KMS-11 (cell line): ENCODE measurements around the gene ACACA.

Experiments used
- H2AFZ ChIP-seq: fragments of 200-600 bp; sonication (generic); 2 replicates; pipeline ENCODE4 v1.6.1; 2016; ENCODE audit warnings: antibody characterized with exemption, mixed run types, low read depth
- H3K27ac ChIP-seq: fragments of 200-600 bp; sonication (generic); 2 replicates; pipeline ENCODE4 v1.6.1; 2016; ENCODE audit warnings: mild to moderate bottlenecking, mixed run types
- H3K27me3 ChIP-seq: fragments of 200-600 bp; sonication (generic); 2 replicates; pipeline ENCODE4 v1.6.1; 2017; ENCODE audit warnings: mild to moderate bottlenecking, low read depth, mixed run types, moderate library complexity; ENCODE audit not compliant: insufficient read depth
- H3K36me3 ChIP-seq: fragments of 200-600 bp; sonication (generic); 2 replicates; pipeline ENCODE4 v1.6.1; 2017; ENCODE audit warnings: mild to moderate bottlenecking, mixed run types; ENCODE audit not compliant: insufficient read depth
- H3K4me1 ChIP-seq: fragments of 200-600 bp; sonication (generic); 2 replicates; pipeline ENCODE4 v1.6.1; 2016; ENCODE audit warnings: mild to moderate bottlenecking, low read depth, mixed run types; ENCODE audit not compliant: poor library complexity, severe bottlenecking
- H3K4me2 ChIP-seq: fragments of 200-600 bp; sonication (generic); 2 replicates; pipeline ENCODE4 v1.7.0; 2016; ENCODE audit warnings: mild to moderate bottlenecking, mixed run types
- H3K4me3 ChIP-seq: fragments of 200-600 bp; sonication (generic); IDR thresholded peaks from 2 replicates; pipeline ENCODE4 v1.6.1; 2017; ENCODE audit warnings: low read depth, low read length, mixed read lengths; ENCODE audit not compliant: insufficient read depth
- H3K79me2 ChIP-seq: fragments of 200-600 bp; sonication (generic); 2 replicates; pipeline ENCODE4 v1.6.1; 2016; ENCODE audit warnings: low read depth, mixed run types; ENCODE audit not compliant: insufficient read depth
- H3K9ac ChIP-seq: fragments of 200-600 bp; sonication (generic); 2 replicates; pipeline ENCODE4 v1.6.1; 2016; ENCODE audit warnings: mild to moderate bottlenecking, mixed run types
- H4K20me1 ChIP-seq: fragments of 200-600 bp; sonication (generic); 2 replicates; pipeline ENCODE4 v1.6.1; 2016; ENCODE audit warnings: mild to moderate bottlenecking, mixed run types; ENCODE audit not compliant: insufficient read depth
- TF ChIP-seq, protein P1 (sequence below): fragments of 200-600 bp; sonication (generic); conservative IDR thresholded peaks from 2 replicates; pipeline ENCODE4 v1.6.1; 2017; ENCODE audit warnings: low read depth, mild to moderate bottlenecking, antibody characterized with exemption, low read length, moderate library complexity, mixed read lengths

Gene ACACA

DNA sequence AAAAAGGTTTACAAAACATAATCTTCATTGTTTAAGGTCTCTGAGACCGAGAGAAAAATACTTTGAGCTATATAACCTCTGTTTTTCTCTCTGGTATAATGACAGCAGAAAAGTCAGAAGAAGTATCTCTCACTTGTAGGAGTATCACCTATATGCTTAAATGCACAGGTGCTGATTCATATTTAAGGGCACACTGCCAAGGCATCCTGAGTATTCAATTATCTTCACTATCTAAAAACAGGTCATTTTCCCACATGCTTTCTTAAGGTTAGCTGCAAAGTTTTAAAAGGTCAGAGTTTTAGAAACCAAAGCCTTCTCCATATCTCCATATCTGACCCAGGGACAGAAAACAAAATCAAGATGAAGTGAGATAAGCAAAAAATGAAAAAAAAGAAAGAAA lies 130.2 kb downstream of the ACACA start:
- Histone ChIP-seq H3K36me3 (0 out of 2 replicates have a peak, but pooled peaks cover 10% of the 10 kb centered on the region), H3K79me2 (no peaks in the 10 kb centered on the region), H4K20me1 (no peaks in the 10 kb centered on the region), H3K9ac (no peak overlapping the region), H3K4me2 (no peak overlapping the region), H3K27me3 (no peaks in the 10 kb centered on the region), H3K27ac (no peak overlapping the region), H2AFZ (no peak overlapping the region), H3K4me1 (peaks cover 8% of the 10 kb centered on the region), H3K4me3 (no peak overlapping the region)
- TF ChIP-seq, protein P1, sequence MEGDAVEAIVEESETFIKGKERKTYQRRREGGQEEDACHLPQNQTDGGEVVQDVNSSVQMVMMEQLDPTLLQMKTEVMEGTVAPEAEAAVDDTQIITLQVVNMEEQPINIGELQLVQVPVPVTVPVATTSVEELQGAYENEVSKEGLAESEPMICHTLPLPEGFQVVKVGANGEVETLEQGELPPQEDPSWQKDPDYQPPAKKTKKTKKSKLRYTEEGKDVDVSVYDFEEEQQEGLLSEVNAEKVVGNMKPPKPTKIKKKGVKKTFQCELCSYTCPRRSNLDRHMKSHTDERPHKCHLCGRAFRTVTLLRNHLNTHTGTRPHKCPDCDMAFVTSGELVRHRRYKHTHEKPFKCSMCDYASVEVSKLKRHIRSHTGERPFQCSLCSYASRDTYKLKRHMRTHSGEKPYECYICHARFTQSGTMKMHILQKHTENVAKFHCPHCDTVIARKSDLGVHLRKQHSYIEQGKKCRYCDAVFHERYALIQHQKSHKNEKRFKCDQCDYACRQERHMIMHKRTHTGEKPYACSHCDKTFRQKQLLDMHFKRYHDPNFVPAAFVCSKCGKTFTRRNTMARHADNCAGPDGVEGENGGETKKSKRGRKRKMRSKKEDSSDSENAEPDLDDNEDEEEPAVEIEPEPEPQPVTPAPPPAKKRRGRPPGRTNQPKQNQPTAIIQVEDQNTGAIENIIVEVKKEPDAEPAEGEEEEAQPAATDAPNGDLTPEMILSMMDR, result no peak

DNA sequence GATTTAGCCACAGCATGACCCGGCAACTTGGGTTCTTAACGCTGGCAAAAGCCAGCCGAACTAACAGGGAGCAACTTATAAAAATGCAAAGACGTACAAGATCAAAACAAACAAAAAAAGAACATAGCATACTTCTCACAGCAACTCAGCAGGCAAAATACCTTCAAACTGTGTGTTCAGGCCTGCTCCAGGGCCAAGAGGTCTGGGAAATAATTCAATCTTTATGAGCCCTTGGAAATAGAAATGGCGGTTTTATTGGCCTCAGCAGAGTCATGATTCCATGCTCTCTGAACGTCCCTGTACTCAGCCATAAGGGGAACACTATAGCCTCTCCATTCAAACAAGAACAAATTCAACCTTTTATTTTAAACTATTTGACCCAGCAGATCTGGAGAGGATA lies 132.2 kb downstream of the ACACA start:
- H3K79me2 ChIP-seq, result no peaks in the 10 kb centered on the region
- no peak overlapping the region for H3K9ac ChIP-seq
- TF ChIP-seq, protein P1, result no peak
- peaks cover 8% of the 10 kb centered on the region for H3K4me1 ChIP-seq
- no peak overlapping the region for H3K4me3 ChIP-seq
- H3K27ac ChIP-seq, result no peak overlapping the region
- H2AFZ ChIP-seq, result no peak overlapping the region
- no peaks in the 10 kb centered on the region for H3K27me3 ChIP-seq
- peaks cover 16% of the 10 kb centered on the region; the same call in 1 of the 2 replicates for H3K36me3 ChIP-seq
- H3K4me2 ChIP-seq, result no peak overlapping the region
- no peaks in the 10 kb centered on the region for H4K20me1 ChIP-seq

DNA sequence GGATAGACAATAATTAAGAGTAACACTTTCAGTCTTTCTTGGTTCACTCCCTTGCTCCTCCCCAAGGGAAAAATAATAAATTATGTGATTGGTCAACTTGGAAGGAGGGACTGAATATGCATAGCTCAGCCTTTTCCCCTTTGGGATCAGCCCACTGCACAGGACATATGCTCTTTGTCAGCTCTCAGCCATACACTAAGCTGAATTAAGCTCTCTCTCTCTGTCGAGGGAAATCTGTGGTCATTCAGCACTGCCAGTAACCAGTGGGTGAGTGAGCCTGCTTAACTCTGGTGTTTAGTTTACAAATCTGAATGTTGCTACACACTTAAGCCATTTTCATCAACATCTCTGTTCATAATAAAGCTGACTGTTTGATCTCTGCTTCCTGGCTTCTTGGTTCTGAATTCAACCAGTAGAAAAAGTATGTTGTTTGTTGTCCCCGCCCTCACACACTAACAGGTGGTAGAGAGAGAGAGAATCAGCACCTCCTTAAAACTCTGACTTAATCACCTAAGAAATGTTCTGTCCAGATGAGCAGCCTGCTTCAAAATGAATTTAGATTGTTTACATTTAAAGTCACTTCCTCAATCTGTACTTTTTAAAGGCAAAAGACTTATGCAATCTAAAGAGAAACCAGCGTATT lies 133.1 kb downstream of the ACACA start:
- TF ChIP-seq, protein P1, result no peak
- Histone ChIP-seq H3K36me3 (peaks cover 16% of the 10 kb centered on the region; the same call in 1 of the 2 replicates), H3K4me3 (no peak overlapping the region), H3K27me3 (no peaks in the 10 kb centered on the region), H2AFZ (no peak overlapping the region), H4K20me1 (no peaks in the 10 kb centered on the region), H3K9ac (no peak overlapping the region), H3K79me2 (no peaks in the 10 kb centered on the region), H3K4me1 (peaks cover 8% of the 10 kb centered on the region), H3K27ac (0 out of 2 replicates have a peak overlapping the region, but pooled peaks have one; percentile 3), H3K4me2 (no peak overlapping the region)

DNA sequence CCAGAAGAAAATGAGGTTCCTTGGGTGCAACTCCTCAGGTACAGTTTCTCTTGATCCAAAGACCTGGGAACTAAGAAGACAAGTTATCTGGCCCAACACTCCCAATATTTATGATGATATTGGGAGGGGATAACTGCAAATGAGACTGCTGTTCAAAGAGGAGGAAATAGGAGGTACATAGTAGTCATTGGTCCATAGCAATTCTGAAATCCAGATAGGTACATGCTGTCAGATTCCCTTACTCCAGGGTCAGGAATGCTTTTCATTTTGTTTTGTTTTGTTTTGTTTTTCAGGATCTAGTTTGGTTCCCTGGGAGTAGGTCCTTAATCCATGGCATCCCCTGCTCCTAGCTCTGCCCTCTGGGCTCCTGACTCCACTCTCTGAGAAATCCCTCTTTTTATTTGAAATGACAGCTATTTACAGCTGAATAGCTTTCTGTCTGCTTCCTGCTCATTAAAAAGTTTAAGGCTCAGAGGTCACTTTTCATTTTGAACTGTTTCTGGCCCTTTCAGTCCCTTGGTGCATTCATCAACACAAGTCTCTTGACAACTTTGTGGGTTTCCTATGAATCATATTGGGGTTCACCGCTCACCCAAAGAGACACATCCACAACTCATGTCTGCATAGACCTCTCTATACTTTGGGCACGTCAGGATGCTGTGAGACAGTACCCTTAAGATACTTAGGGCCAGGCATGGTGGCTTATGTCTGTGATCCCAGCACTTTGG lies 141.0 kb downstream of the ACACA start:
- TF ChIP-seq, protein P1, result no peak
- Histone ChIP-seq H3K4me1 (no peaks in the 10 kb centered on the region), H3K9ac (no peak overlapping the region), H2AFZ (no peak overlapping the region), H3K27me3 (no peaks in the 10 kb centered on the region), H4K20me1 (no peaks in the 10 kb centered on the region), H3K79me2 (no peaks in the 10 kb centered on the region), H3K27ac (no peak overlapping the region), H3K4me3 (no peak overlapping the region), H3K36me3 (peaks cover 10% of the 10 kb centered on the region; the same call in 1 of the 2 replicates), H3K4me2 (no peak overlapping the region)
